ENCODE measurements around the gene CD151.

DNA sequence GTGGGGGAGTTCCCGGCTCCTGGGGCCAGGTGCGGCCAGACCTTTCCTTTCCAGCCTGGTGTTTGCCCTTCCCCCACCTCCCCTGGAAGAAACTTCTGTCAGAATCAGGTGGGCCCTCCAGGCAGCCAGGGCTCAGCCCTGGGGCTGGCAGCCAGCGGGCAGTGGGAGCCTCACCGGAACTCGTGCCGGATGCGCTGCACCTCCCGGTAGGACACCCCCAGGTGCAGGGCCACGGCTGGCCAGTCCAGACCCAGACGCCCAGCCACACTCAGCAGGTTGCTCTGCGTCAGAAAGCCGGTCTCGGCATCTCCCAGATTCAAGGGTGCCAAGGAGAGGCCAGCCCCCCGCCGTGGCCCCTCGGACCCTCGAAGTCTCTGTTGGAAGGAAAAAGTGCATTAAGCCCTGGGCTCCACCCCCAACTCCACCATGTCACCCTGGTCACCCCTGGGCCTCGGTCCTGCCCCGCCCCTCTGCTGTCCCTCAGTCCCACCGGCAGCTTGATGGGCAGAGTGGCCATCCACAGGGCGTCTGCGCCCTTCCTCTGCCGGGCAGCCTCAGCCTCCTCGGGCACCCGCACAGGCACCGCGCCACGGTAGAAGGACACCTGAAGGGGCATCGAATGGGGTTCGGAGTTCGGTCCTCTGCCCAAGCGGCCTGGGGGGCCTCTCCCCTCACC lies 33.0 kb upstream of the CD151 start:
- TF ChIP-seq POLR2A (IDR thresholded peaks at IDR 0.05; ENCODE audit: low read depth, low read length) (no peak), TAF1 (IDR thresholded peaks at IDR 0.05; ENCODE audit: borderline replicate concordance, low read depth, low read length) (no peak)
